ENCODE data around the gene UVRAG.

UVRAG gene

DNA sequence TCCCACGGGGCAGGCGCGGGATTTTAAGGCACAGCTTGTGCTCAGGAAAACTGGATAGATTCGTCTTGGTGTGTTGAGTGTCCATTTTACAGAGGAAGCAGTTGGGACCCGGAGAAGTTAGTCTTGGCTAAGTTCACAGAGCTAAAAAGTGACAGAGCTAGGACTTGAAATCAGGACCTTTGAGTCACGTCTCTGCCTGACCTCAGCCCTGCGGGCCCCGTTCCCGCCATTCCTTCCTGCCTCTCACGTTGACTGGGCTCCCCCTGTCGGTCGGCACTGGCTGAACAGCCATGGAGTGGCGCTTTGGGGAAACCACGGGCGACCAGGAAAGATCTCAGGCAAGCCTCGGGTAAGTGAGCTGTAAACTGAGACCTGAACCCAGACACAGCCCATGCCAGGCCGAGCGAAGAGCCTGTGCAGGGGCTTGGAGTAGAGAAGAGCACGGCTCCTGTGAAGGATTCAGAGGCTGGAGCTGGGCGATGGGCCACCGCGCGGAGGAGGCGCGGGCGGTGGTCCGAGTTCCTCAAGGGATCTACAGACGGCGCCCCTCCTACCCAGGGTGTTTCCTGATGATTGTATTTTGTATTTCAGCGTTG lies 337.2 kb downstream of the UVRAG start:
- TF ChIP-seq EZH2 (IDR thresholded peaks at IDR 0.05; ENCODE audit: borderline replicate concordance, low read length): no peak
- TF ChIP-seq, protein P1, sequence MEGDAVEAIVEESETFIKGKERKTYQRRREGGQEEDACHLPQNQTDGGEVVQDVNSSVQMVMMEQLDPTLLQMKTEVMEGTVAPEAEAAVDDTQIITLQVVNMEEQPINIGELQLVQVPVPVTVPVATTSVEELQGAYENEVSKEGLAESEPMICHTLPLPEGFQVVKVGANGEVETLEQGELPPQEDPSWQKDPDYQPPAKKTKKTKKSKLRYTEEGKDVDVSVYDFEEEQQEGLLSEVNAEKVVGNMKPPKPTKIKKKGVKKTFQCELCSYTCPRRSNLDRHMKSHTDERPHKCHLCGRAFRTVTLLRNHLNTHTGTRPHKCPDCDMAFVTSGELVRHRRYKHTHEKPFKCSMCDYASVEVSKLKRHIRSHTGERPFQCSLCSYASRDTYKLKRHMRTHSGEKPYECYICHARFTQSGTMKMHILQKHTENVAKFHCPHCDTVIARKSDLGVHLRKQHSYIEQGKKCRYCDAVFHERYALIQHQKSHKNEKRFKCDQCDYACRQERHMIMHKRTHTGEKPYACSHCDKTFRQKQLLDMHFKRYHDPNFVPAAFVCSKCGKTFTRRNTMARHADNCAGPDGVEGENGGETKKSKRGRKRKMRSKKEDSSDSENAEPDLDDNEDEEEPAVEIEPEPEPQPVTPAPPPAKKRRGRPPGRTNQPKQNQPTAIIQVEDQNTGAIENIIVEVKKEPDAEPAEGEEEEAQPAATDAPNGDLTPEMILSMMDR (IDR thresholded peaks at IDR 0.05; ENCODE audit: low read length): peak; percentile 96
- no peak overlapping the region for H3K27ac ChIP-seq (ENCODE audit: low read depth, low read length, poor library complexity, severe bottlenecking)
- H3K9ac ChIP-seq (ENCODE audit: low read length): peak overlapping the region; percentile 49; the same call in 1 of the 2 replicates
- no peaks in the 10 kb centered on the region for H3K9me3 ChIP-seq (ENCODE audit: low read length)
- peak overlapping the region; percentile 31 for H3K4me3 ChIP-seq (ENCODE audit: low read depth, low read length, poor library complexity, severe bottlenecking)
- no peaks in the 10 kb centered on the region for H3F3A ChIP-seq (ENCODE audit: insufficient read depth, low read length)
- H4K20me1 ChIP-seq (ENCODE audit: insufficient read depth, low read length): no peaks in the 10 kb centered on the region
- no peaks in the 10 kb centered on the region for H3K79me2 ChIP-seq (ENCODE audit: insufficient read depth, low read length)
- H3K27me3 ChIP-seq (ENCODE audit: insufficient read depth, low read length): peaks cover 5% of the 10 kb centered on the region; the same call in 1 of the 2 replicates
- H3K36me3 ChIP-seq (ENCODE audit: insufficient read depth, low read length): no peaks in the 10 kb centered on the region
- peak overlapping the region; percentile 98 for H2AFZ ChIP-seq (ENCODE audit: low read length)
- H3K4me1 ChIP-seq (ENCODE audit: insufficient read depth, low read length, severe bottlenecking): peaks cover 33% of the 10 kb centered on the region
- H3K9me2 ChIP-seq (ENCODE audit: low read depth, low read length): no peaks in the 10 kb centered on the region
- H3K4me2 ChIP-seq (ENCODE audit: low read length): peak overlapping the region; percentile 67

DNA sequence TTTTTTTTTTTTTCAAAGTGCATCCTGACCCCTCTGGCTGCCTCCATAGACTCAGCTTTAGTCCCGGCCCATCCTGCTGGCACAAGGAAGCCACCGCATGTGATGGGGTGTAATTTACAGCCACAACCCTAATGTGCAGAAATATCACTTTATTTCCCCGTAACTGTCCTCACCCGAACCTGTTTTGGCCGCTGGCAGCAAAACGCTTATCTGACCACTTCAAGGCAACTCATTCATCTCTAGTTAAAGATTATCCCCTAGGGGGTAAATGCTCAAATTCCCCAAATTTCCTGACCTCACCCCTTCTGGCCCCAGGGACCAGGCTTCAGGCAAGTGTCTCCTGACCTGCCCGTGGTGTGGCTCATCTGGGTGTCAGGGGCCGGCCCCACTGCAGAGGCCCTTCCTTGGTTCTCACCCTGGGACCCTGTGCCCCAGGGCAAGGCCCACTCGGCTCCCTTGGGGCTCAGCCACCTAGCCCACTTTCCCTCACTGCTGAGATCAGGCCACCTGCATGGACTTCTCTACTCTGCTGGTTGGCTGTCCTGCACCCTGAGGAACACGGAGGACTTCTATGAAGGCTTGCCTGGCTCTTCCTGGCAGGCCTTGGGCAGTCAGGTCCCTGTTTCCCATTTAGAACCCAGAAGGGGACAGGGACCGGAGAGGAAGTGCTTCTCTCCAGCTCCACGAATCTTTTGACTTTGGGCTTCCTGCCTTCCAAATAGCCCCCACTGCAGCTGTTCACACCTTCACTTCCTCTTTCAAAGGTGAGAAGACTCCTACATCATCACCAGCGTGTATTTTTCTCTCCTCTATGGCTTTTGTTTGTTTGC lies 337.9 kb downstream of the UVRAG start:
- Histone ChIP-seq H3K4me2 (ENCODE audit: low read length) (peak overlapping the region; percentile 67; the same call in 1 of the 2 replicates), H3K9me2 (ENCODE audit: low read depth, low read length) (no peaks in the 10 kb centered on the region), H3K9ac (ENCODE audit: low read length) (peak overlapping the region; percentile 49; the same call in 1 of the 2 replicates), H3K4me1 (ENCODE audit: insufficient read depth, low read length, severe bottlenecking) (peaks cover 33% of the 10 kb centered on the region), H3K9me3 (ENCODE audit: low read length) (no peaks in the 10 kb centered on the region), H3K79me2 (ENCODE audit: insufficient read depth, low read length) (no peaks in the 10 kb centered on the region), H3K27me3 (ENCODE audit: insufficient read depth, low read length) (peaks cover 5% of the 10 kb centered on the region), H3K27ac (ENCODE audit: low read depth, low read length, poor library complexity, severe bottlenecking) (no peak overlapping the region), H3K4me3 (ENCODE audit: low read depth, low read length, poor library complexity, severe bottlenecking) (peak overlapping the region; percentile 31), H4K20me1 (ENCODE audit: insufficient read depth, low read length) (no peaks in the 10 kb centered on the region), H3F3A (ENCODE audit: insufficient read depth, low read length) (no peaks in the 10 kb centered on the region), H3K36me3 (ENCODE audit: insufficient read depth, low read length) (no peaks in the 10 kb centered on the region), H2AFZ (ENCODE audit: low read length) (no peak overlapping the region)
- TF ChIP-seq, protein P1 (IDR thresholded peaks at IDR 0.05; ENCODE audit: low read length): no peak
- TF ChIP-seq EZH2 (IDR thresholded peaks at IDR 0.05; ENCODE audit: borderline replicate concordance, low read length): no peak

DNA sequence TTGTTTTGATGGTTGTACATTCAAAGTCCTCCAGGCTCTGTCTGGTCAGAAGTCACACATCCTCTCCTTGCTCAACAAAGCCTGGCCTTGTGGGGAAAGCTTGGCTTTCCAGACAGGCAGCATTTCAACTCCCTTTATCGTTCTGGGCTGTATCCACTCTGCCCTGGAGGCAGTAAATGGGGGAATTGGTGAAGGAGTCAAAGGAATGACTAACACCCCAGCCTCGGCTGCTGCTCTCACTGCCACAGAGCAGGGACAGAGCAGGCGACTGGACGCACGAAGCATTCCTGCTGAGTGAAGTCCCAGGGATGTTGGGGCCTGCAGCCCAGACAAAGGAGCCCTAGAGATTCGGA lies 338.5 kb downstream of the UVRAG start:
- no peak overlapping the region for H3K9ac ChIP-seq (ENCODE audit: low read length)
- H3K4me3 ChIP-seq (ENCODE audit: low read depth, low read length, poor library complexity, severe bottlenecking): no peak overlapping the region
- no peaks in the 10 kb centered on the region for H4K20me1 ChIP-seq (ENCODE audit: insufficient read depth, low read length)
- H3K4me1 ChIP-seq (ENCODE audit: insufficient read depth, low read length, severe bottlenecking): peaks cover 28% of the 10 kb centered on the region
- H3F3A ChIP-seq (ENCODE audit: insufficient read depth, low read length): no peaks in the 10 kb centered on the region
- H3K27me3 ChIP-seq (ENCODE audit: insufficient read depth, low read length): peaks cover 5% of the 10 kb centered on the region
- H3K36me3 ChIP-seq (ENCODE audit: insufficient read depth, low read length): no peaks in the 10 kb centered on the region
- H3K27ac ChIP-seq (ENCODE audit: low read depth, low read length, poor library complexity, severe bottlenecking): no peak overlapping the region
- TF ChIP-seq, protein P1 (IDR thresholded peaks at IDR 0.05; ENCODE audit: low read length): no peak
- no peak for TF ChIP-seq EZH2 (IDR thresholded peaks at IDR 0.05; ENCODE audit: borderline replicate concordance, low read length)
- H2AFZ ChIP-seq (ENCODE audit: low read length): no peak overlapping the region
- H3K79me2 ChIP-seq (ENCODE audit: insufficient read depth, low read length): no peaks in the 10 kb centered on the region
- H3K9me3 ChIP-seq (ENCODE audit: low read length): no peaks in the 10 kb centered on the region
- H3K9me2 ChIP-seq (ENCODE audit: low read depth, low read length): no peaks in the 10 kb centered on the region
- no peak overlapping the region; the same call in 1 of the 2 replicates for H3K4me2 ChIP-seq (ENCODE audit: low read length)

Measured in OCI-LY1 (cell line).